ENCODE data around the gene COG5. TPM values are rescaled to one million over a fixed set of nuclear protein-coding genes. Genes with fewer than 3 reads are reported as not detected.
A peak's percentile ranks its signal among the peaks of the same experiment; 100 is the strongest.

The COG5 gene
- total and polyA plus RNA-seq, 9 of the 15 experiments (the other 6 are each of a cell fraction or from before 2014, with no cell fraction given): 15.3 to 75.1 (median 56.4) TPM

DNA sequence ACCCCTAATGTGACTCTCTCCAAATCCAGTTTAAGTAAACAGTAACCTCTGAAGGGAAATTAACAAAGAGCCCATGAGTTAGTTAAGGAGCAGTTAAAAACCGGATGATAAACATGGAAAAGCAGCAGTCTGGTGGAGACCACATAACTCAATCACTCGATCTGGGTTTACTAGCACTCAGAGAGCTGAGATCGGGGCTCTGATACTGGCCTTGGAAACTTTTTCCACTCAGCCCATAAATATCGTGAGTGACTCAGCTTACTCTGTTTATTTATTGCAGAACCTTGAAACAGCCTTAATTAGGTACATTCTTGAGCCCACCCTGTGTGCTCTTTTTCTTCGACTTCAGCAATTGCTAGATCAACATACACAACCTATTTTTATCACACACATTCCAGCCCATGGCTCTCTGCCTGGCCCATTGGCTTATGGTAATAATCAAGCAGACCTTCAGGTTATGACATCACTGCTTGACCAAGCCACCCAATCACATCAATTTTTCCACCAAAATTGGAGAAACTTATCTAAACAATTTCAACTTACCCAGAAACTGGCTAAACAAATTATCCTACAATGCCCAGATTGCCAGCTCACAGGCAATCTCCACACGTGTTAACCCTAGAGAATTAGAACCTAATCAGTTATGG is 176.0 kb downstream of the COG5 start (continued):
- TF ChIP-seq, protein P1, sequence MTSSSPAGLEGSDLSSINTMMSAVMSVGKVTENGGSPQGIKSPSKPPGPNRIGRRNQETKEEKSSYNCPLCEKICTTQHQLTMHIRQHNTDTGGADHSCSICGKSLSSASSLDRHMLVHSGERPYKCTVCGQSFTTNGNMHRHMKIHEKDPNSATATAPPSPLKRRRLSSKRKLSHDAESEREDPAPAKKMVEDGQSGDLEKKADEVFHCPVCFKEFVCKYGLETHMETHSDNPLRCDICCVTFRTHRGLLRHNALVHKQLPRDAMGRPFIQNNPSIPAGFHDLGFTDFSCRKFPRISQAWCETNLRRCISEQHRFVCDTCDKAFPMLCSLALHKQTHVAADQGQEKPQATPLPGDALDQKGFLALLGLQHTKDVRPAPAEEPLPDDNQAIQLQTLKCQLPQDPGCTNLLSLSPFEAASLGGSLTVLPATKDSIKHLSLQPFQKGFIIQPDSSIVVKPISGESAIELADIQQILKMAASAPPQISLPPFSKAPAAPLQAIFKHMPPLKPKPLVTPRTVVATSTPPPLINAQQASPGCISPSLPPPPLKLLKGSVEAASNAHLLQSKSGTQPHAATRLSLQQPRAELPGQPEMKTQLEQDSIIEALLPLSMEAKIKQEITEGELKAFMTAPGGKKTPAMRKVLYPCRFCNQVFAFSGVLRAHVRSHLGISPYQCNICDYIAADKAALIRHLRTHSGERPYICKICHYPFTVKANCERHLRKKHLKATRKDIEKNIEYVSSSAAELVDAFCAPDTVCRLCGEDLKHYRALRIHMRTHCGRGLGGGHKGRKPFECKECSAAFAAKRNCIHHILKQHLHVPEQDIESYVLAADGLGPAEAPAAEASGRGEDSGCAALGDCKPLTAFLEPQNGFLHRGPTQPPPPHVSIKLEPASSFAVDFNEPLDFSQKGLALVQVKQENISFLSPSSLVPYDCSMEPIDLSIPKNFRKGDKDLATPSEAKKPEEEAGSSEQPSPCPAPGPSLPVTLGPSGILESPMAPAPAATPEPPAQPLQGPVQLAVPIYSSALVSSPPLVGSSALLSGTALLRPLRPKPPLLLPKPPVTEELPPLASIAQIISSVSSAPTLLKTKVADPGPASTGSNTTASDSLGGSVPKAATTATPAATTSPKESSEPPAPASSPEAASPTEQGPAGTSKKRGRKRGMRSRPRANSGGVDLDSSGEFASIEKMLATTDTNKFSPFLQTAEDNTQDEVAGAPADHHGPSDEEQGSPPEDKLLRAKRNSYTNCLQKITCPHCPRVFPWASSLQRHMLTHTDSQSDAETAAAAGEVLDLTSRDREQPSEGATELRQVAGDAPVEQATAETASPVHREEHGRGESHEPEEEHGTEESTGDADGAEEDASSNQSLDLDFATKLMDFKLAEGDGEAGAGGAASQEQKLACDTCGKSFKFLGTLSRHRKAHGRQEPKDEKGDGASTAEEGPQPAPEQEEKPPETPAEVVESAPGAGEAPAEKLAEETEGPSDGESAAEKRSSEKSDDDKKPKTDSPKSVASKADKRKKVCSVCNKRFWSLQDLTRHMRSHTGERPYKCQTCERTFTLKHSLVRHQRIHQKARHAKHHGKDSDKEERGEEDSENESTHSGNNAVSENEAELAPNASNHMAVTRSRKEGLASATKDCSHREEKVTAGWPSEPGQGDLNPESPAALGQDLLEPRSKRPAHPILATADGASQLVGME (CRISPR knock-in tag; IDR thresholded peaks at IDR 0.05): no peak
- peak; percentile 87 for TF ChIP-seq SMARCE1 (IDR thresholded peaks at IDR 0.05)
- TF ChIP-seq TRIM24 (IDR thresholded peaks at IDR 0.05): no peak
- TF ChIP-seq, protein P2, sequence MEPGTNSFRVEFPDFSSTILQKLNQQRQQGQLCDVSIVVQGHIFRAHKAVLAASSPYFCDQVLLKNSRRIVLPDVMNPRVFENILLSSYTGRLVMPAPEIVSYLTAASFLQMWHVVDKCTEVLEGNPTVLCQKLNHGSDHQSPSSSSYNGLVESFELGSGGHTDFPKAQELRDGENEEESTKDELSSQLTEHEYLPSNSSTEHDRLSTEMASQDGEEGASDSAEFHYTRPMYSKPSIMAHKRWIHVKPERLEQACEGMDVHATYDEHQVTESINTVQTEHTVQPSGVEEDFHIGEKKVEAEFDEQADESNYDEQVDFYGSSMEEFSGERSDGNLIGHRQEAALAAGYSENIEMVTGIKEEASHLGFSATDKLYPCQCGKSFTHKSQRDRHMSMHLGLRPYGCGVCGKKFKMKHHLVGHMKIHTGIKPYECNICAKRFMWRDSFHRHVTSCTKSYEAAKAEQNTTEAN (CRISPR knock-in tag; IDR thresholded peaks at IDR 0.05): no peak
- TF ChIP-seq ZNF445 (CRISPR knock-in tag; IDR thresholded peaks at IDR 0.05; ENCODE audit: low read depth): no peak
- TF ChIP-seq SRSF9 (IDR thresholded peaks at IDR 0.05; ENCODE audit: borderline replicate concordance, low read depth, low read length): no peak
- peak; percentile 83 for TF ChIP-seq MEIS2 (IDR thresholded peaks at IDR 0.05; ENCODE audit: partially characterized antibody)
- no peak for TF ChIP-seq HSF4 (CRISPR knock-in tag; IDR thresholded peaks at IDR 0.05; ENCODE audit: borderline replicate concordance)
- TF ChIP-seq DACH1 (IDR thresholded peaks at IDR 0.05; ENCODE audit: partially characterized antibody): no peak
- peak; percentile 71; the same call in 1 of the 2 replicates for TF ChIP-seq ZBTB17 (CRISPR knock-in tag; IDR thresholded peaks at IDR 0.05)
- TF ChIP-seq BHLHE40 (IDR thresholded peaks at IDR 0.05; ENCODE audit: low read length): no peak
- no peak for TF ChIP-seq TCFL5 (CRISPR knock-in tag; conservative IDR thresholded peaks at IDR 0.05)
- TF ChIP-seq, protein P3, sequence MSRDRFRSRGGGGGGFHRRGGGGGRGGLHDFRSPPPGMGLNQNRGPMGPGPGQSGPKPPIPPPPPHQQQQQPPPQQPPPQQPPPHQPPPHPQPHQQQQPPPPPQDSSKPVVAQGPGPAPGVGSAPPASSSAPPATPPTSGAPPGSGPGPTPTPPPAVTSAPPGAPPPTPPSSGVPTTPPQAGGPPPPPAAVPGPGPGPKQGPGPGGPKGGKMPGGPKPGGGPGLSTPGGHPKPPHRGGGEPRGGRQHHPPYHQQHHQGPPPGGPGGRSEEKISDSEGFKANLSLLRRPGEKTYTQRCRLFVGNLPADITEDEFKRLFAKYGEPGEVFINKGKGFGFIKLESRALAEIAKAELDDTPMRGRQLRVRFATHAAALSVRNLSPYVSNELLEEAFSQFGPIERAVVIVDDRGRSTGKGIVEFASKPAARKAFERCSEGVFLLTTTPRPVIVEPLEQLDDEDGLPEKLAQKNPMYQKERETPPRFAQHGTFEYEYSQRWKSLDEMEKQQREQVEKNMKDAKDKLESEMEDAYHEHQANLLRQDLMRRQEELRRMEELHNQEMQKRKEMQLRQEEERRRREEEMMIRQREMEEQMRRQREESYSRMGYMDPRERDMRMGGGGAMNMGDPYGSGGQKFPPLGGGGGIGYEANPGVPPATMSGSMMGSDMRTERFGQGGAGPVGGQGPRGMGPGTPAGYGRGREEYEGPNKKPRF (IDR thresholded peaks at IDR 0.05; ENCODE audit: low read depth, low read length): no peak
- TF ChIP-seq SMAD4 (CRISPR knock-in tag; conservative IDR thresholded peaks at IDR 0.05): peak; percentile 43; the same call in 1 of the 2 replicates
- 0 out of 2 replicates have a peak, but pooled peaks have one; percentile 10 for TF ChIP-seq SMAD3 (CRISPR knock-in tag; conservative IDR thresholded peaks at IDR 0.05)
- TF ChIP-seq, protein P4, sequence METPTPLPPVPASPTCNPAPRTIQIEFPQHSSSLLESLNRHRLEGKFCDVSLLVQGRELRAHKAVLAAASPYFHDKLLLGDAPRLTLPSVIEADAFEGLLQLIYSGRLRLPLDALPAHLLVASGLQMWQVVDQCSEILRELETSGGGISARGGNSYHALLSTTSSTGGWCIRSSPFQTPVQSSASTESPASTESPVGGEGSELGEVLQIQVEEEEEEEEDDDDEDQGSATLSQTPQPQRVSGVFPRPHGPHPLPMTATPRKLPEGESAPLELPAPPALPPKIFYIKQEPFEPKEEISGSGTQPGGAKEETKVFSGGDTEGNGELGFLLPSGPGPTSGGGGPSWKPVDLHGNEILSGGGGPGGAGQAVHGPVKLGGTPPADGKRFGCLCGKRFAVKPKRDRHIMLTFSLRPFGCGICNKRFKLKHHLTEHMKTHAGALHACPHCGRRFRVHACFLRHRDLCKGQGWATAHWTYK (CRISPR knock-in tag; IDR thresholded peaks at IDR 0.05): no peak; the same call in 1 of the 2 replicates
- TF ChIP-seq XRCC4 (IDR thresholded peaks at IDR 0.05; ENCODE audit: extremely low read depth, insufficient read depth, insufficient read length): no peak
- no peak for TF ChIP-seq ZNF143 (CRISPR knock-in tag; IDR thresholded peaks at IDR 0.05)
- no peak for TF ChIP-seq ZNF140 (CRISPR knock-in tag; IDR thresholded peaks at IDR 0.05)
